Uterus (tissue), 4 donors: ENCODE measurements around the gene KCND2. TPM values are rescaled to one million over a fixed set of nuclear protein-coding genes. Genes with fewer than 3 reads are reported as not detected.

ENCODE experiments used
- DNase-seq, 2 donors: peaks; one replicate each; pipeline ENCODE4 v3.0.0-alpha.2; 2019 to 2020
- H3K27ac ChIP-seq, 2 donors: fragments of 200-600 bp; sonication (generic); 1 replicate in 1 of 2; 2 replicates in 1 of 2; pipeline ENCODE4 v1.5.1; 2016 to 2018
- H3K27me3 ChIP-seq, 2 donors: fragments of 200-600 bp; sonication (generic); one replicate each; pipeline ENCODE4 v1.5.1; 2018 to 2019; ENCODE audit warnings: control low read depth in 1 of 2
- H3K36me3 ChIP-seq, 2 donors: fragments of 200-600 bp; sonication (generic); one replicate each; pipeline ENCODE4 v1.5.1; 2019; ENCODE audit warnings: control low read depth in 1 of 2
- H3K4me1 ChIP-seq, 2 donors: fragments of 200-600 bp; sonication (generic); one replicate each; pipeline ENCODE4 v1.5.1; 2018 to 2019; ENCODE audit warnings: control low read depth in 1 of 2
- H3K4me3 ChIP-seq, 2 donors: fragments of 200-600 bp; sonication (generic); 1 replicate in 1 of 2; 2 replicates in 1 of 2; pipeline ENCODE4 v1.5.1; 2018 to 2019; ENCODE audit warnings: mild to moderate bottlenecking in 1 of 2
- H3K9me3 ChIP-seq, 2 donors: fragments of 200-600 bp; sonication (generic); one replicate each; pipeline ENCODE4 v1.5.1; 2019; ENCODE audit warnings: control low read depth in 1 of 2
- POLR2A ChIP-seq, 2 donors: fragments of 450-650 bp; IDR thresholded peaks; one replicate each; pipeline ENCODE4 v1.6.1; 2016; ENCODE audit warnings: antibody characterized with exemption in 2 of 2, mild to moderate bottlenecking in 1 of 2, moderate library complexity in 1 of 2
- intact Hi-C: fragments of 100-400 bp; cut with DNase I; formaldehyde crosslinking; loops from one replicate; pipeline ENCODE4 v1.15.1; 2023; ENCODE audit warnings: low total_unique reads
- total RNA-seq, 4 donors: library from RNA; depleted of rRNA in 3 of 4; stranded (reverse); fragments of >200 nt in 3 of 4; gene quantifications; one replicate each; pipeline versions ENCODE4 v1.1.0 to v1.2.4, GENCODE V29; 2014 to 2023
- TF ChIP-seq, protein P1 (sequence below), 4 experiments: fragments of 200-600 bp in 2 of 4; fragments of 450-650 bp in 2 of 4; sonication (generic) in 2 of 4; IDR thresholded peaks; one replicate each; pipeline ENCODE4 v1.5.1; 2016 to 2019; ENCODE audit warnings: antibody characterized with exemption in 4 of 4, mild to moderate bottlenecking in 2 of 4, moderate library complexity in 1 of 4
- donor health status: DM: yes; HTN: yes; CAD: no.

KCND2 gene
- total RNA-seq, 4 donors from 2014 or later, result 0.26 to 6.0 (median 4.5) TPM

DNA sequence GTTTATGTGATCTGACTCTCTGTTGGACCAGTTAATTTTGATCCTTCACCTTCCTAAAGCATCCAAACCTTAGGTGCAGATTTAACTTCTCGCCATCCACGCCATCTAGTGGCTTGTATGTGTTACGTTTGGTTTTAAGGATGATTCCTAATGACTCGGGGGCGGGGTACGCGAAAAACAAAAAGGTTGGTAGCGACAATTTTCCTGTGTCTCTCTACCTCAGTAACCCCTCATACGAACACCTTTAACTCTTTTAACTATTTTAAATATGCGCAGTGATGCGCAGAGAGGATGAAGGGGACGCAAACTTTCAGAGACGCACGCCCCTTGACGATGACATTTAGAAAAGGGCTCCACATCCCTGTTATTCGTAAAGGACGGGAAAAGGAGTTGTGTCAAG lies 714 bp upstream of the KCND2 start:
- TF ChIP-seq, protein P1, sequence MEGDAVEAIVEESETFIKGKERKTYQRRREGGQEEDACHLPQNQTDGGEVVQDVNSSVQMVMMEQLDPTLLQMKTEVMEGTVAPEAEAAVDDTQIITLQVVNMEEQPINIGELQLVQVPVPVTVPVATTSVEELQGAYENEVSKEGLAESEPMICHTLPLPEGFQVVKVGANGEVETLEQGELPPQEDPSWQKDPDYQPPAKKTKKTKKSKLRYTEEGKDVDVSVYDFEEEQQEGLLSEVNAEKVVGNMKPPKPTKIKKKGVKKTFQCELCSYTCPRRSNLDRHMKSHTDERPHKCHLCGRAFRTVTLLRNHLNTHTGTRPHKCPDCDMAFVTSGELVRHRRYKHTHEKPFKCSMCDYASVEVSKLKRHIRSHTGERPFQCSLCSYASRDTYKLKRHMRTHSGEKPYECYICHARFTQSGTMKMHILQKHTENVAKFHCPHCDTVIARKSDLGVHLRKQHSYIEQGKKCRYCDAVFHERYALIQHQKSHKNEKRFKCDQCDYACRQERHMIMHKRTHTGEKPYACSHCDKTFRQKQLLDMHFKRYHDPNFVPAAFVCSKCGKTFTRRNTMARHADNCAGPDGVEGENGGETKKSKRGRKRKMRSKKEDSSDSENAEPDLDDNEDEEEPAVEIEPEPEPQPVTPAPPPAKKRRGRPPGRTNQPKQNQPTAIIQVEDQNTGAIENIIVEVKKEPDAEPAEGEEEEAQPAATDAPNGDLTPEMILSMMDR (IDR thresholded peaks at IDR 0.05), result peak; percentile 62 to 69 (median 66)
- no peak for TF ChIP-seq POLR2A (IDR thresholded peaks at IDR 0.05)
- peak overlapping the region; percentile 53 to 55 for H3K4me3 ChIP-seq
- DNase-seq, result peak; percentile 27 to 42
- no peaks in the 10 kb centered on the region for H3K36me3 ChIP-seq
- H3K27me3 ChIP-seq, result no peaks in the 10 kb centered on the region
- no peaks in the 10 kb centered on the region for H3K4me1 ChIP-seq
- intact Hi-C loops, result loop anchor here (5.0 kb wide), 1 partner anchor 335 kb away; no protein-coding TSS in a partner anchor
- peak overlapping the region; percentile 62 to 72 for H3K27ac ChIP-seq
- H3K9me3 ChIP-seq, result no peaks in the 10 kb centered on the region

DNA sequence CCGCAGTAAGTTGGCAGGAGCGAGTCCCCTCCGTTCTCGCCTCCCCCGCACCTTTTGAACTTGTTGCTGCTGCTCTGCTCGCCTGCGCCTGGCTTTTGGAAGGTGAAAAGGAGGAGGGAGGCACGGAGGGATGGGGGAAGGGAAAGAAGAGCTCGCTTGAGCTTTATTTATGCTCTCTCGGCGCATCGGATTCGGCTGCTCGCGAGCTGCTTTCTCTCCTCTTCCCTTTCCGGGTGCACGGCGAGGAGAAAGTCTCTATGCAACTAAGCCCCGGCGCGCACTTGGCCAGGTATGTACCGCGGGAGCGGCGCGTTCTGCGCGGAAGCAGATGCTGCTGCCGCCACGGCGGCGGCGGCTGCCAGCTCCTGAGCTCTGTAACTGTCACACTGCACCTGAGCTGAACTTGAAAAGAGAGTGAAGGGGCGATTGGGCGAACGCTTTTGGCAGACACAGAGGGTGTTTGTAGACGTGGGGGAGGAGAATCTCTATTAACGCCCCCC lies 551 bp downstream of the KCND2 start:
- Histone ChIP-seq H3K36me3 (no peaks in the 10 kb centered on the region), H3K4me3 (peak overlapping the region; percentile 53 to 55), H3K4me1 (no peaks in the 10 kb centered on the region), H3K27me3 (no peaks in the 10 kb centered on the region), H3K9me3 (no peaks in the 10 kb centered on the region), H3K27ac (peak overlapping the region; percentile 71 to 72)
- TF ChIP-seq POLR2A (IDR thresholded peaks at IDR 0.05), result no peak
- TF ChIP-seq, protein P1 (IDR thresholded peaks at IDR 0.05), result no peak
- intact Hi-C loops, result loop anchor here (5.0 kb wide), 1 partner anchor 336 kb away; no protein-coding TSS in a partner anchor
- DNase-seq, result peak; percentile 55 to 63

GRCh38 chr7:120274482-120274881 lies 1.5 kb downstream of the KCND2 start:
- no peaks in the 10 kb centered on the region for H3K4me1 ChIP-seq
- H3K4me3 ChIP-seq, result no peak overlapping the region
- H3K27ac ChIP-seq, result peak overlapping the region in 1 of 2 donors; percentile 71
- H3K36me3 ChIP-seq, result no peaks in the 10 kb centered on the region
- H3K9me3 ChIP-seq, result no peaks in the 10 kb centered on the region
- no peak for TF ChIP-seq POLR2A (IDR thresholded peaks at IDR 0.05)
- TF ChIP-seq, protein P1 (IDR thresholded peaks at IDR 0.05), result no peak
- intact Hi-C loops, result loop anchor here (5.0 kb wide), 1 partner anchor 337 kb away; no protein-coding TSS in a partner anchor
- DNase-seq, result peak in 1 of 2 donors; percentile 14
- H3K27me3 ChIP-seq, result no peaks in the 10 kb centered on the region

GRCh38 chr7:120274899-120275298 lies 1.9 kb downstream of the KCND2 start:
- intact Hi-C loops, result loop anchor here (5.0 kb wide), 1 partner anchor 338 kb away; no protein-coding TSS in a partner anchor
- TF ChIP-seq POLR2A (IDR thresholded peaks at IDR 0.05), result no peak
- TF ChIP-seq, protein P1 (IDR thresholded peaks at IDR 0.05), result no peak
- DNase-seq, result no peak

DNA sequence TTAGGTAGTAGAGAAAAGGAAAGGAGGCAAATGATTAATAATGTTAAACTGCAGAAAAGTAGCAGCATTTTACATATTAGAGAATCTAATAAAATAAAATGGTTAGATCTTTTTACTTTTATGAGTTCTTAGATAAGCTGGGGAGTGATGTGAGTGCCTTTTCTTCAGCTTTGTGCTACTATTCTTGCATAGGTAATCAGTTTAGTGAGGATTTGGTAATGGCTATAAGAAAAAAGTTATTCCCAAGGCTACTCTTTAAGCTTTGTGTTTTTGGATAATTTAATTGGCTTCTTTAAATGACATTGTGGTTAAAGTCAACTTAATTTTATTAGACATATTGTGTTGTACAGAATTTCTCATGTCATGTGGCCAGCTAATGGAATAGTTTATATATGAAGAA lies 3.7 kb downstream of the KCND2 start:
- no peak overlapping the region for H3K4me3 ChIP-seq
- H3K27ac ChIP-seq, result no peak overlapping the region
- H3K9me3 ChIP-seq, result no peaks in the 10 kb centered on the region
- H3K4me1 ChIP-seq, result no peaks in the 10 kb centered on the region
- H3K27me3 ChIP-seq, result no peaks in the 10 kb centered on the region
- no peak for TF ChIP-seq POLR2A (IDR thresholded peaks at IDR 0.05)
- TF ChIP-seq, protein P1 (IDR thresholded peaks at IDR 0.05), result no peak
- intact Hi-C loops, result no loop called here
- no peaks in the 10 kb centered on the region for H3K36me3 ChIP-seq
- no peak for DNase-seq

More at GRCh38 chr7:120274899-120275298, 1.9 kb downstream of the KCND2 start:
- H3K36me3 ChIP-seq, result no peaks in the 10 kb centered on the region
- H3K4me3 ChIP-seq, result no peak overlapping the region
- H3K9me3 ChIP-seq, result no peaks in the 10 kb centered on the region
- H3K27ac ChIP-seq, result no peak overlapping the region
- H3K27me3 ChIP-seq, result no peaks in the 10 kb centered on the region
- H3K4me1 ChIP-seq, result no peaks in the 10 kb centered on the region
